DOHH2 (cell line): ENCODE data around the gene SLC35D1.

Experiments used
- H3F3A ChIP-seq: fragments of 200-600 bp; sonication (generic), shearing (Covaris generic); 2 replicates; pipeline ENCODE4 v1.6.0; 2016; ENCODE audit warnings: antibody characterized with exemption, mild to moderate bottlenecking; ENCODE audit not compliant: control insufficient read depth, insufficient read depth
- H3K27ac ChIP-seq: fragments of 200-600 bp; sonication (generic); 2 replicates; pipeline ENCODE4 v1.5.1; 2014; ENCODE audit warnings: low read depth, mild to moderate bottlenecking, low read length, moderate library complexity
- H3K27me3 ChIP-seq: fragments of 200-600 bp; sonication (generic); 2 replicates; pipeline ENCODE4 v1.6.1; 2014; ENCODE audit warnings: mild to moderate bottlenecking, low read length, mixed read lengths; ENCODE audit not compliant: control insufficient read depth
- H3K36me3 ChIP-seq: fragments of 200-600 bp; sonication (generic); 2 replicates; pipeline ENCODE4 v1.6.1; 2014; ENCODE audit warnings: mild to moderate bottlenecking, low read length, moderate library complexity, mixed read lengths; ENCODE audit not compliant: control insufficient read depth
- H3K4me1 ChIP-seq: fragments of 200-600 bp; sonication (generic); 2 replicates; pipeline ENCODE4 v1.6.1; 2014; ENCODE audit warnings: mild to moderate bottlenecking, low read length, mixed read lengths; ENCODE audit not compliant: control insufficient read depth
- H3K4me2 ChIP-seq: fragments of 200-600 bp; sonication (generic); 2 replicates; pipeline ENCODE4 v1.6.0; 2014; ENCODE audit warnings: mild to moderate bottlenecking, low read length, moderate library complexity
- H3K4me3 ChIP-seq: fragments of 200-600 bp; sonication (generic); 2 replicates; pipeline ENCODE4 v1.5.1; 2014; ENCODE audit warnings: mild to moderate bottlenecking, low read length, mixed read lengths
- H3K79me2 ChIP-seq: fragments of 200-600 bp; sonication (generic); 2 replicates; pipeline ENCODE4 v1.6.1; 2014; ENCODE audit warnings: mild to moderate bottlenecking, low read length, mixed read lengths; ENCODE audit not compliant: control insufficient read depth
- H3K9me2 ChIP-seq: fragments of 200-600 bp; sonication (generic); replicated peaks from 2 replicates; pipeline ENCODE4 v1.6.1; 2014; ENCODE audit warnings: mild to moderate bottlenecking, low read length, mixed read lengths; ENCODE audit not compliant: control insufficient read depth
- H3K9me3 ChIP-seq: fragments of 200-600 bp; sonication (generic); 2 replicates; pipeline ENCODE4 v1.6.1; 2014; ENCODE audit warnings: antibody characterized with exemption, low read length, mixed read lengths; ENCODE audit not compliant: control insufficient read depth, insufficient read depth
- H4K20me1 ChIP-seq: fragments of 200-600 bp; sonication (generic); 2 replicates; pipeline ENCODE4 v1.6.0; 2014; ENCODE audit warnings: low read depth, mild to moderate bottlenecking, antibody characterized with exemption, low read length, moderate library complexity; ENCODE audit not compliant: control insufficient read depth, insufficient read depth
- CTCF ChIP-seq: fragments of 200-600 bp; sonication (generic); IDR thresholded peaks from one replicate; pipeline ENCODE4 v1.5.1; 2014; ENCODE audit warnings: antibody characterized with exemption, mild to moderate bottlenecking, low read depth, low read length; ENCODE audit not compliant: poor library complexity, severe bottlenecking
- EZH2phosphoT487 ChIP-seq: fragments of 200-600 bp; sonication (generic); IDR thresholded peaks from 2 replicates; pipeline ENCODE4 v1.6.1; 2017; ENCODE audit warnings: borderline replicate concordance, mild to moderate bottlenecking, antibody characterized with exemption, low read length, moderate library complexity, mixed read lengths

SLC35D1 gene

DNA sequence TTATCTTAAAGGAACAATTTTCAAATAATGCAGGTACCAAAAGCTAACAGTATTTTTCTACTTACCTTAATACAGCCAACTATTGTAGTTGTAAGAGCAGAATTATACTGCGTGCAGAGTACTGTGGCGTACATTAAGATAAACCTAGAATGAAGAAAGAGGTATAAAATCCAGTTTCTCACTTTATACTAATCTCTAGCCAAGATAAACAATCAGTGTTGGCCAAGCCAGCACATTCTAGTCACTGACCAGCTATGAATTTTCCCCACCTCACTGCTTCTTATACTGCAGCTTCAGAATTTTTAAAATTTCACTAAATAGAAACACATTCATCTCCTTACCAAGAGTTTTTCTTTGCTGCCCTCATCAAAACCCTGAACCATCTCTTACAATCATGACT, 33.6 kb downstream of the SLC35D1 start:
- Histone ChIP-seq H3K9me2 (no peaks in the 10 kb centered on the region), H3F3A (no peaks in the 10 kb centered on the region), H3K9me3 (no peaks in the 10 kb centered on the region), H3K27me3 (no peaks in the 10 kb centered on the region), H3K4me1 (no peaks in the 10 kb centered on the region), H3K27ac (no peak overlapping the region), H4K20me1 (no peaks in the 10 kb centered on the region), H3K4me3 (no peak overlapping the region), H3K79me2 (no peaks in the 10 kb centered on the region), H3K4me2 (no peak overlapping the region), H3K36me3 (peaks cover 84% of the 10 kb centered on the region)
- TF ChIP-seq EZH2phosphoT487 (no peak), CTCF (no peak)

DNA sequence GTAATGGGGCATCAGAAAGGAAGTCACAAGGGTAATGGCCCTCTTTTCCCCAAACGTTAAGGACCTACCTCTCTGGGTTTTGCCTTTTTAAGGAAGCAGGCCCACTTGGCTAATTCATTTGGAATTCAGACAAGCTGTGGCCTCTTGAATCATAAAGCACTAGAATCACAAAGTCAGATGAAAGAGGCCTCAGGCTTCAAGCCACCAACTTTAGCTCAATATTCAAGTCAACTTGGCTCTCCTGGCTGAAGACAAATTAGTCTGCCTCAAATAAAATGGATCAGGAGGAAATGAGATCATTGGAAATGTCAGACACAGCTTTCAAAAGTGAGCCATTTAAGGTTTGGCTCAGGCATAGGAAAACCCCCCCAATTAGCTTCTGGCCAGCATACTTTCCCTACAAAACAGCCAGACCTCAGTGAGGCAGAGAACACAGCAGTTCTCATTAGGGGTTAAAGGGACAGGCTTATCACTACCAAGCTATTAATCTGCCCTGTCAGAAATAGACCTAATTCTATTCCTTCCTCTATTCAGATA, 34.3 kb downstream of the SLC35D1 start:
- TF ChIP-seq CTCF: no peak
- TF ChIP-seq EZH2phosphoT487: no peak
- no peaks in the 10 kb centered on the region for H3K27me3 ChIP-seq
- H3K9me2 ChIP-seq: no peaks in the 10 kb centered on the region
- H3K79me2 ChIP-seq: no peaks in the 10 kb centered on the region
- no peak overlapping the region for H3K27ac ChIP-seq
- no peaks in the 10 kb centered on the region for H4K20me1 ChIP-seq
- H3K4me2 ChIP-seq: no peak overlapping the region
- H3K4me3 ChIP-seq: no peak overlapping the region
- no peaks in the 10 kb centered on the region for H3K4me1 ChIP-seq
- no peaks in the 10 kb centered on the region for H3F3A ChIP-seq
- H3K9me3 ChIP-seq: no peaks in the 10 kb centered on the region
- peaks cover 77% of the 10 kb centered on the region for H3K36me3 ChIP-seq

DNA sequence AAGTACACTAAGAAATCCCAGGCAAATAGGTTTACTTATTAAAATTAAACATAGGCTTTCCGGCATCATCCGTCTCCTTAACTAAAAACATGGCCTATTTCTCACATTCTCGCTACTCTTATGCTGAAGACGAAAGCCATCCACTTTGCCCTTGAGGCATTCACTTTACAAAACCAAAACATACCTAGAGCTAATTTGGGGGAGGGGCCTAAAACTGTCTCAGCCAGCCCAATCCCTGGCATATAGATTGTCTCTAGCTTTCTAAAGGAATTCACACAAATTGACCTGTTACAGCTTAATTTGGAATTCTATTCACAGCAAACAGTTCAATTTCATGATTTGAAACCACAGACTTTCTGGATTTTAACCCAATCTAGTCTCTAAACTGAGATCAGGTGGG, 34.8 kb downstream of the SLC35D1 start:
- no peak overlapping the region for H3K4me2 ChIP-seq
- peaks cover 73% of the 10 kb centered on the region for H3K36me3 ChIP-seq
- no peaks in the 10 kb centered on the region for H3K4me1 ChIP-seq
- no peaks in the 10 kb centered on the region for H3K9me3 ChIP-seq
- H3K27ac ChIP-seq: no peak overlapping the region
- H3F3A ChIP-seq: no peaks in the 10 kb centered on the region
- no peaks in the 10 kb centered on the region for H4K20me1 ChIP-seq
- H3K79me2 ChIP-seq: no peaks in the 10 kb centered on the region
- no peak for TF ChIP-seq EZH2phosphoT487
- no peaks in the 10 kb centered on the region for H3K9me2 ChIP-seq
- H3K27me3 ChIP-seq: no peaks in the 10 kb centered on the region
- H3K4me3 ChIP-seq: no peak overlapping the region

DNA sequence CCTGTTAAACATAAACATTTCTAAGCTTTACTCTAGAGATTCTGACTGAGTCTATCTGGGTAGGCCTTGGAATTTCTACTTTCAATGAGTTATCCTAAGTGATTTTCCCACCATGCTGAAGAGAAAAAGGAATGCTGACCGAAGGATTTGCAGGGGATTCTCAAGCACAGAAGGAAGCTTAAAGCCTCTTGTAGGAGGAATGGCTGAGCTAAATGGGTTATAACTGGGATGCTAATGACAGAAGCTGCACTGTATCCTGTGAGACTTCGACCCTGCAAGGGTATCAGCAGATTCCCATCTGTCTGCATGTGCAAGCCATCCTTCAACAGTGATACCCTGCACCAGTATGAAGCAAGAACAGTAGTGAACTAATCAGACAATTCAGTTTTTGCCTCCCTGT, 35.4 kb downstream of the SLC35D1 start:
- Histone ChIP-seq H3K9me3 (no peaks in the 10 kb centered on the region), H3K27ac (no peak overlapping the region), H3K4me2 (no peak overlapping the region), H3F3A (no peaks in the 10 kb centered on the region), H4K20me1 (no peaks in the 10 kb centered on the region), H3K79me2 (no peaks in the 10 kb centered on the region), H3K9me2 (no peaks in the 10 kb centered on the region), H3K36me3 (peaks cover 75% of the 10 kb centered on the region), H3K4me1 (peaks cover under 1% of the 10 kb centered on the region; the same call in 1 of the 2 replicates), H3K27me3 (no peaks in the 10 kb centered on the region), H3K4me3 (no peak overlapping the region)
- TF ChIP-seq CTCF (no peak), EZH2phosphoT487 (no peak)
